Astrocyte (in vitro differentiated cells and primary cell): ENCODE data around the gene NCBP3. TPM values are rescaled to one million over a fixed set of nuclear protein-coding genes. Genes with fewer than 3 reads are reported as not detected.

Source experiments
- DNase-seq: peaks from one replicate; pipeline ENCODE4 v3.0.0-alpha.2; 2010; ENCODE audit warnings: low read depth
- FAIRE-seq: peaks from 2 replicates; lab custom pipeline; 2011; peaks lifted over from hg19 to GRCh38; lab: Jason Lieb, UNC
- H2AFZ ChIP-seq: 2 replicates; pipeline ENCODE4 v1.6.0; 2012; ENCODE audit warnings: low read depth, low read length, inconsistent platforms
- H3K27ac ChIP-seq: 2 replicates; pipeline ENCODE4 v1.5.1; 2011; ENCODE audit warnings: low read depth, low read length, inconsistent platforms
- H3K27me3 ChIP-seq: 2 replicates; pipeline ENCODE4 v1.6.0; 2011; ENCODE audit warnings: low read length, inconsistent platforms; ENCODE audit not compliant: insufficient read depth
- H3K36me3 ChIP-seq: 2 replicates; pipeline ENCODE4 v1.5.1; 2011; ENCODE audit warnings: low read length, inconsistent platforms; ENCODE audit not compliant: insufficient read depth
- H3K4me1 ChIP-seq: 2 replicates; pipeline ENCODE4 v1.5.1; 2011; ENCODE audit warnings: low read length, inconsistent platforms; ENCODE audit not compliant: insufficient read depth
- H3K4me2 ChIP-seq: 2 replicates; pipeline ENCODE4 v1.6.0; 2012; ENCODE audit warnings: low read length, inconsistent platforms
- H3K4me3 ChIP-seq: 2 replicates; pipeline ENCODE4 v1.5.1; 2011; ENCODE audit warnings: low read depth, mild to moderate bottlenecking, low read length, inconsistent platforms; ENCODE audit not compliant: insufficient read depth
- H3K79me2 ChIP-seq: 2 replicates; pipeline ENCODE4 v1.6.0; 2012; ENCODE audit warnings: mild to moderate bottlenecking, low read length, inconsistent platforms; ENCODE audit not compliant: insufficient read depth
- H3K9ac ChIP-seq: 2 replicates; pipeline ENCODE4 v1.6.0; 2012; ENCODE audit warnings: mild to moderate bottlenecking, low read length, inconsistent platforms
- H3K9me3 ChIP-seq: 2 replicates; pipeline ENCODE4 v1.5.1; 2012; ENCODE audit warnings: low read depth, mild to moderate bottlenecking, low read length, inconsistent platforms; ENCODE audit not compliant: insufficient read depth
- H4K20me1 ChIP-seq: 2 replicates; pipeline ENCODE4 v1.6.0; 2012; ENCODE audit warnings: low read length, inconsistent platforms; ENCODE audit not compliant: insufficient read depth
- H3K27ac Mint-ChIP-seq: one replicate; pipeline ENCODE4 v1.8.0; 2021; ENCODE audit warnings: mild to moderate bottlenecking, mixed read lengths; ENCODE audit not compliant: unreplicated experiment
- H3K27me3 Mint-ChIP-seq: one replicate; pipeline ENCODE4 v1.8.0; 2021; ENCODE audit warnings: low read depth, mixed read lengths; ENCODE audit not compliant: unreplicated experiment
- H3K36me3 Mint-ChIP-seq: one replicate; pipeline ENCODE4 v1.8.0; 2021; ENCODE audit warnings: low read depth, mixed read lengths; ENCODE audit not compliant: unreplicated experiment
- H3K4me1 Mint-ChIP-seq: one replicate; pipeline ENCODE4 v1.8.0; 2021; ENCODE audit warnings: low read depth, mixed read lengths; ENCODE audit not compliant: unreplicated experiment
- H3K4me3 Mint-ChIP-seq: one replicate; pipeline ENCODE4 v1.8.0; 2021; ENCODE audit warnings: mild to moderate bottlenecking, moderate library complexity, mixed read lengths; ENCODE audit not compliant: unreplicated experiment
- H3K9me3 Mint-ChIP-seq: one replicate; pipeline ENCODE4 v1.8.0; 2021; ENCODE audit warnings: mild to moderate bottlenecking, mixed read lengths; ENCODE audit not compliant: unreplicated experiment
- CTCF ChIP-seq: IDR thresholded peaks from 2 replicates; pipeline ENCODE4 v1.5.1; 2011; ENCODE audit warnings: low read depth, mild to moderate bottlenecking, inconsistent platforms, low read length, moderate library complexity; ENCODE audit not compliant: insufficient read depth
- EZH2 ChIP-seq: IDR thresholded peaks from 2 replicates; pipeline ENCODE4 v1.6.1; 2012; ENCODE audit warnings: mild to moderate bottlenecking, low read length, inconsistent platforms; ENCODE audit not compliant: insufficient read depth
- total RNA-seq: library from RNA; stranded (reverse); gene quantifications from 2 replicates; pipeline ENCODE4 v1.2.1, GENCODE V29; 2021

The NCBP3 gene
- total RNA-seq, 1 donor from 2014 or later, result 46.7 TPM

- Mint-ChIP-seq H3K4me1 (peaks cover 7% of the 10 kb centered on the region), H3K27ac (no peak overlapping the region), H3K36me3 (no peaks in the 10 kb centered on the region), H3K9me3 (no peaks in the 10 kb centered on the region), H3K27me3 (peaks cover 3% of the 10 kb centered on the region), H3K4me3 (peak overlapping the region; percentile 97)
- H3K9ac ChIP-seq, result no peak overlapping the region
- no peaks in the 10 kb centered on the region for H3K27me3 ChIP-seq
- H3K9me3 ChIP-seq, result no peaks in the 10 kb centered on the region
- H3K27ac ChIP-seq, result no peak overlapping the region
- no peak overlapping the region for H2AFZ ChIP-seq
- peaks cover 6% of the 10 kb centered on the region for H3K4me1 ChIP-seq
- no peak for FAIRE-seq
- no peak overlapping the region for H3K4me2 ChIP-seq
- no peak for DNase-seq
- peaks cover 45% of the 10 kb centered on the region for H4K20me1 ChIP-seq
- TF ChIP-seq CTCF, result peak; percentile 38
- TF ChIP-seq EZH2, result no peak
- peaks cover 58% of the 10 kb centered on the region for H3K79me2 ChIP-seq
- no peak overlapping the region for H3K4me3 ChIP-seq
- H3K36me3 ChIP-seq, result peaks cover 37% of the 10 kb centered on the region
These were observed 2.0 kb downstream of the NCBP3 start for GRCh38 chr17:3843935-3844516.

- H3K36me3 Mint-ChIP-seq, result peaks cover 6% of the 10 kb centered on the region
- peaks cover 51% of the 10 kb centered on the region for H3K36me3 ChIP-seq
- peaks cover 60% of the 10 kb centered on the region for H4K20me1 ChIP-seq
- H3K27me3 ChIP-seq, result no peaks in the 10 kb centered on the region
- peaks cover 8% of the 10 kb centered on the region for H3K4me1 Mint-ChIP-seq
- TF ChIP-seq EZH2 (no peak), CTCF (no peak)
- FAIRE-seq (no peak), DNase-seq (no peak)
- no peak overlapping the region for H3K9ac ChIP-seq
- H3K27ac Mint-ChIP-seq, result no peak overlapping the region
- H2AFZ ChIP-seq, result no peak overlapping the region
- peaks cover 77% of the 10 kb centered on the region for H3K79me2 ChIP-seq
- H3K4me3 ChIP-seq, result no peak overlapping the region
- H3K27me3 Mint-ChIP-seq, result no peaks in the 10 kb centered on the region
- no peak overlapping the region for H3K27ac ChIP-seq
- no peaks in the 10 kb centered on the region for H3K4me1 ChIP-seq
- H3K9me3 Mint-ChIP-seq, result no peaks in the 10 kb centered on the region
- H3K9me3 ChIP-seq, result no peaks in the 10 kb centered on the region
- no peak overlapping the region for H3K4me2 ChIP-seq
- no peak overlapping the region for H3K4me3 Mint-ChIP-seq
These were observed 7.8 kb downstream of the NCBP3 start for GRCh38 chr17:3838206-3838605.

- H3K27ac Mint-ChIP-seq, result no peak overlapping the region
These were observed 9.5 kb downstream of the NCBP3 start for GRCh38 chr17:3836551-3836950.

More at GRCh38 chr17:3836551-3836950, 9.5 kb downstream of the NCBP3 start:
- no peaks in the 10 kb centered on the region for H3K4me1 ChIP-seq
- DNase-seq (no peak), FAIRE-seq (no peak)
- H3K36me3 ChIP-seq, result peaks cover 41% of the 10 kb centered on the region
- Mint-ChIP-seq H3K36me3 (peaks cover 7% of the 10 kb centered on the region), H3K4me1 (peaks cover 8% of the 10 kb centered on the region), H3K27me3 (no peaks in the 10 kb centered on the region), H3K9me3 (no peaks in the 10 kb centered on the region), H3K4me3 (no peak overlapping the region)
- no peaks in the 10 kb centered on the region for H3K9me3 ChIP-seq
- H4K20me1 ChIP-seq, result peaks cover 62% of the 10 kb centered on the region
- H3K27me3 ChIP-seq, result no peaks in the 10 kb centered on the region
- H3K4me3 ChIP-seq, result no peak overlapping the region
- no peak for TF ChIP-seq EZH2
- no peak for TF ChIP-seq CTCF
- H3K79me2 ChIP-seq, result peaks cover 73% of the 10 kb centered on the region
- H3K9ac ChIP-seq, result no peak overlapping the region
- H3K4me2 ChIP-seq, result no peak overlapping the region
- no peak overlapping the region for H3K27ac ChIP-seq
- H2AFZ ChIP-seq, result no peak overlapping the region
